ENCODE results near the gene USF3. TPM values are rescaled to one million over a fixed set of nuclear protein-coding genes. Genes with fewer than 3 reads are reported as not detected.

The USF3 gene
- total RNA-seq, 1 experiment from 2014 or later = 13.5 TPM

GRCh38 chr3:113601240-113601639 is 95.2 kb downstream of the USF3 start:
- ChIA-PET POLR2A (no interaction called here), CTCF (no interaction called here), RAD21 (ENCODE audit: low non-redundant PET in 1 of 2, low total read pairs in 2 of 2, uncharacterized antibody in 2 of 2, unreplicated experiment in 2 of 2) (no interaction called here)
- no peak overlapping the region for H3K9ac ChIP-seq (ENCODE audit: low read length)
- no peak overlapping the region for H3K4me2 ChIP-seq (ENCODE audit: low read length)
- H3K4me1 ChIP-seq (ENCODE audit: control insufficient read depth in 1 of 2, insufficient read depth in 2 of 2, low read length in 2 of 2) = no peaks in the 10 kb centered on the region
- no peaks in the 10 kb centered on the region for H3K27me3 ChIP-seq (ENCODE audit: insufficient read depth, low read length)
- no peaks in the 10 kb centered on the region for H3K79me2 ChIP-seq (ENCODE audit: insufficient read depth, low read length)
- no peaks in the 10 kb centered on the region for H3K9me2 ChIP-seq (ENCODE audit: insufficient read depth)
- no peaks in the 10 kb centered on the region for H3K36me3 ChIP-seq (ENCODE audit: control insufficient read depth in 1 of 2, insufficient read depth in 2 of 2, low read length in 2 of 2)
- no peak for DNase-seq (ENCODE audit: low read depth, low spot score)
- no peak overlapping the region for H2AFZ ChIP-seq (ENCODE audit: low read depth, low read length, poor library complexity, severe bottlenecking)
- H3K9me3 ChIP-seq (ENCODE audit: control insufficient read depth in 1 of 2, insufficient read depth in 1 of 2, low read depth in 1 of 2, low read length in 2 of 2) = no peaks in the 10 kb centered on the region
- no peak overlapping the region for H3K27ac ChIP-seq (ENCODE audit: low read depth, low read length)
- no TSS peak for BruUV-seq (replicated peaks)
- H3K4me3 ChIP-seq (replicated peaks in 1 of 2; ENCODE audit: low read depth in 1 of 2, low read length in 2 of 2) = no peak overlapping the region
- H4K20me1 ChIP-seq (ENCODE audit: insufficient read depth) = no peaks in the 10 kb centered on the region
- no peak for ATAC-seq
- TF ChIP-seq CBX3 (IDR thresholded peaks at IDR 0.05; ENCODE audit: low read depth) = no peak
- TF ChIP-seq ZFX (IDR thresholded peaks at IDR 0.05) = no peak
- TF ChIP-seq SRF (IDR thresholded peaks at IDR 0.05; ENCODE audit: low read depth) = no peak
- TF ChIP-seq CEBPB (IDR thresholded peaks at IDR 0.05; ENCODE audit: low read depth) = no peak
- TF ChIP-seq ELF1 (IDR thresholded peaks at IDR 0.05; ENCODE audit: borderline replicate concordance, low read depth) = no peak
- TF ChIP-seq POLR2A (IDR thresholded peaks at IDR 0.05; ENCODE audit: borderline replicate concordance, extremely low read depth, insufficient read depth, insufficient read length) = no peak
- TF ChIP-seq ZNF274 (IDR thresholded peaks at IDR 0.05; ENCODE audit: low read depth, low read length) = no peak
- no peak for TF ChIP-seq POLR2AphosphoS5 (IDR thresholded peaks at IDR 0.05; ENCODE audit: low read depth, low read length)
- TF ChIP-seq ZBTB33 (IDR thresholded peaks at IDR 0.05; ENCODE audit: extremely low read depth, insufficient replicate concordance, low read length) = no peak
- no peak for TF ChIP-seq TCF7L2 (IDR thresholded peaks at IDR 0.05; ENCODE audit: borderline replicate concordance, extremely low read depth, insufficient read depth, insufficient read length)
- TF ChIP-seq MAX (IDR thresholded peaks at IDR 0.05) = no peak
- TF ChIP-seq JUND (IDR thresholded peaks at IDR 0.05) = no peak
- TF ChIP-seq YY1 (IDR thresholded peaks at IDR 0.05; ENCODE audit: extremely low read depth, insufficient replicate concordance, low read depth, low read length) = no peak
- TF ChIP-seq EZH2phosphoT487 (IDR thresholded peaks at IDR 0.05; ENCODE audit: borderline replicate concordance) = no peak
- TF ChIP-seq FOSL1 (IDR thresholded peaks at IDR 0.05; ENCODE audit: low read depth) = no peak
- intact Hi-C loops (cut with micrococcal nuclease) = no loop called here
